GM18909 (cell line): Measurements from ENCODE around the gene SHC4.
"Not testable (repeated sequence)": the region's sequence is repeated elsewhere in the genome, so short reads cannot be mapped to it uniquely, and the experiment has no call there.

ENCODE experiments used
- ATAC-seq: cut with Tn5 transposase; IDR thresholded peaks from one replicate; pipeline ENCODE4 v1.9.1; 2021; ENCODE audit warnings: mild to moderate bottlenecking; ENCODE audit not compliant: unreplicated experiment, poor library complexity

The SHC4 gene

DNA sequence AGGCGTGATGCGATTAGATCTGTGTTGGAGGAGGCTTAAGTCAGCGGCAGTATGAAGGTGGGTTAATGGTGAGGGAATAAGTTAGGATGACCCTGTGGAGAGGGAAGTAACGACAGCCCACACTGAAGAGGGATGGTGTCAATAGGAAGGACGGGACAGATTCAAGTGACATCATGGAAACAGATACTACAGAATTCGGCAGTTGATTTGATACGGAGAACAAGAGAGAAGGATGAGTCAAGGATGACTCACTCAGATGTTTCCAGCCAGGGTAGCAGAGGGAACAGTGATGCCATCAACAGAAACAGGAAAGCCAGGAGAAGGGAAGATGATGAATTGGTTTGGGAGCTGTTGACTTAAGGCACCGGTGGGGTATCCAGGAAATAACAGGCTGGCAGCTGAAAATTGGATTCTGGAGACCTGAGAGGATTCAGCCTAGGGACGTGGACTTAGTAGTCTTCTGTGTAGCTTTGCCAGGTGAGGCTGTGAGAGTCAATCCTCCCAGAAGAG, 38.0 kb downstream of the SHC4 start:
- ATAC-seq: no peak

DNA sequence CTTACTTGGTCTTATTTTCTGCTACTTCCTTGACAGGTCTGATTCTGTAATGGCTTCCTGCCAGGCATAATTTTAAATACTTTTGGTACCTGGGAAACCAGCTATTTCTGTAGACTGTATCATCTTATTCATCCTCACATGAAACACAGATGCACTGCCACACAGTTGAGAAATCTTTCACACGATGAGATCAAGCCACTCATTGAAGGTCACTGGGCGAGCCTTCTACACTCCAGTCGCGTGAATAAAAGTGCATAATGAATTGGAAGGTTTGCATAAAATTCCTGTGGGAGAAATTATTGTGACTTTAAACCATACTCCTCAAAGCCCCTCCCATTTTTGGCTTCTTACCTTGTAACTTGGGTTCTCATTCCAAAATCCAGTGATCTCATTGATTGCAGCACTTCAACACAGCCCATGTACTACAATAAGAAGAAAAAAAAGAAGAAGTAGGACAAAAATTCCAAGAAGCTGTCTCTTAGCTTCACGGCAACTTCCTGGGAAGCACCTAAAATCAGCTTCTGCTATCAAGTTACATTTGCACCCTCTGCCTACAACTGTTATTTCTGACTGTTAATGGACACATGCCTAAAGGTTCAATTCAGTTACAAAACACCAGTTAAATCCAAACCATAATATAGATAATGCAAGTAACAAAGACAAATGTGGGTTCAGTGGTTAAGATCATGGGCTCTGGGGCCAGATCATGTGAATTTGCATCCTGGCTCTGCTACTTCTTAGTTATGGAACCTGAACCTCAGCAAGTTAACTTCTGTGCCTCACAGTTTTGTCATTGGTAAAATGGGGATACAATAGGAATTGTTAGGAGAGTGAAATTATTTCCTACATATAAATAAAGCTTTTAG, 39.0 kb downstream of the SHC4 start:
- ATAC-seq: no peak

DNA sequence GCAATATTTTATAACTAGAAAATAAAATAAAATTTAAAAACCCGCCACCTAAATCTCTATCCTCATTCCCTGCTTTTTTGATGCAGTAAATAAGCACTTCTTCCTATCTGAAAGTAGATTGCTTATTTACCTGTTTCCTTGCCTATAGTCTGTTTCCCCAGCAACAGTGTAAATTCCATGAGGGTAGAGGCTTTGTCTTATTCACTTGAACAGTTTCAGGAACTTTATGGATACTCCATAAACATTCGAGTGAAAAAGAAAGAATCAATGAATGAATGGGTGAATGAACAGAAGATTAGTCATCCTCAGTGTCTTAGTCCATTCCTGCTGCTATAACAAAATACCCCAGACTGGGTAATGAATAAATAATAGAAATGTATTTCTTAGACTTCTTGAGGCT, 41.7 kb downstream of the SHC4 start:
- ATAC-seq: no peak

DNA sequence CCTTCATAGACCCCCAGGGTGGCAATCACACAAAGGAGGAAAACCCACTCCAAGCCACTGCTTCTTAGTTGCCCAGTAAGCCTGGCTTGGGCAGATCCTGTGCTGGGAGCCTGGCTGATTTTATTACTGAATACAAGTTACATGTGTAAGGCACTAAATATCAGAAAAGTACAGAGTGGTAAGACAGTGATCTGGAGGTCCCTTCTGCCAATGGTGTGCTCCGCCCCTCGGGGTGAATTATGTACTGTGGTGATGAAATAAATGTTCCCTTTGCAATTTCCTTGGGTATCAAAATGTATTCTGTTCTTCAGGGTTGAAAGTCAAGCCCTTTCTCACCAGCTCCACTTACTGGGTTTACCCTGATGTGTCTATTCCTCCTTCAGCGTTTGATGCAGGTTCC, 47.0 kb downstream of the SHC4 start:
- ATAC-seq: no peak

DNA sequence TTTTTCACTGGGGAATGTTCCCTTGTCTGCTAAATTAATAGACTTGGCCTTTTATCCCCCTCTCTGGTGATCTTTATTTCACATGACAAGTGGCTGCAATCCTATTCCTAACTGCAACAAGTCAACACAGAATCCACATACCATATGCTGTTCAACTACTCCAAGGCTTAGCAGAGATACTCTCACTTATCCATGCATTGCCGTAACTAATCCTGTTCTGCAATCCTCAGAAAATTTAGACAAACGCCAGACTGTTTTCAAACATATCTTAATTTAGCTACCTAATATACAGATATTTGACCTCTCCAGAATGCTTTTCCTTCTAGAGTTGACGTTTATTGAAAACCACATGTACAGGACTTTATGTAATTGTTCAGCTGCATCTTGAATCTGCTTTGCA, 47.9 kb downstream of the SHC4 start:
- no peak for ATAC-seq

DNA sequence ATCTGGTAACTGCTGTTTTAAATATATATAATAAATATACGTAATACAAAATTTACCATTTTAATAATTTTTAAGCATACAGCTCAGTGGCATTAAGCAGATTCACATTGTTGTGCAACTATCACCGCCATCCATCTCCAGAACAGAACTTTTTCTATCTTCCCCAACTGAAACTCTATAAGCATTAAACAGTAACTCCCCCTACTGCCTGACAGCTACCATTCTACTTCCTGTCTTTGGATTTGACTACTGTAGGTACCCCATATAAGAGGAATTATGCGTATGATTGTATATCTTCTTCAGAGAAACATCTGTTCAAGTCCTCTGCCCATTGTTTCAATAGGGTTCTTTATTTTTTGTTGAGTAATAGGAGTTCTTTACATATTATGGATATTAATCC, 49.0 kb downstream of the SHC4 start:
- no peak for ATAC-seq

DNA sequence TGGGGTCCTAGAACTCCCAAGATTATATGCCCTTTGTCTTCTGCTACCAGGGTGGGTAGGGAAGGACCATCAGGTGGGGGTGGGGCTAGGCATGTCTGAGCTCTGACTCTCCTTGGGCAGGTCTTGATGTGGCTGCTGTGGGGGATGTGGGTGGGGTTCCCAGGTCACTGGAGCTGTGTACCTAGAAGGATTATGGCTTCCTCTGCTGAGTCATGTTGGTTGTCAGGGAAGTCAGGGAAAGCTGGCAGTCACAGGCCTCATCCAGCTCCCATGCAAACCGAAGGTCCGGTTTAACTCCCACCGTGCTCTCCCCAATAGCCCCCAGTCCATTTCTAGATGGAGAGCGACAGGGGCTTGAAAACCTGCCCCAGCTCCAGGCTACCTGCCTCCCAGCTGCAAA, 50.6 kb downstream of the SHC4 start:
- ATAC-seq: no peak

DNA sequence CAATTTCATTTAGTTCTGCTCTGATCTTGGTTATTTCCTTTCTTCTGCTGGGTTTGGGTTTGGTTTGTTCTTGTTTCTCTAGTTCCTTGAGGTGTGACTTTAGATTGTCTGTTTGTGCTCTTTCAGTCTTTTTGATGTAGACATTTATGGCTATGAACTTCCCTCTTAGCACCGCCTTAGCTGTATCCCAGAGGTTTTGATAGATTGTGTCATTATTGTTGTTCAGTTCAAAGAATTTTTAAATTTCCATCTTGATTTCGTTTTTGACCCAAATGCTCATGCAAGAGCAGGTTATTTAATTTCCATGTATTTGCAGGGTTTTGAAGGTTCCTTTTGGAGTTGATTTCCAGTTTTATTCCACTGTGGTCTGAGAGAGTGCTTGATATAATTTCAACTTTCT, 53.2 kb downstream of the SHC4 start:
- ATAC-seq: not testable (repeated sequence)

DNA sequence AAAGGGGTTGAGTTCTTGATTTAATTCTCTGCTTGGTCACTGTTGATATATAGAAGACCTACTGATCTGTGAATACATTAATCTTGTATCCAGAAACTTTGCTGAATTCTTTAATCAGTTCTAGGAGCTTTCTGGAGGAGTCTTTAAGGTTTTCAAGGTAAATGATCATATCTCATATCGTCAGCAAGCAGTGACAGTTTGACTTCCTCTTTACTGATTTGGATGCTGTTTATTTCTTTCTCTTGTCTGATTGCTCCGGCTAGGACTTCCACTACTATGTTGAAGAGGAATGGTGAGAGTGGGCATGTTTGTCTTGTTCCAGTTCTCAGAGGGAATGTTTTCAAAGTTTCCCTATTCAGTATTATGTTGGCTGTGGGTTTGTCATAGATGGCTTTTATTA, 54.4 kb downstream of the SHC4 start:
- ATAC-seq: not testable (repeated sequence)

DNA sequence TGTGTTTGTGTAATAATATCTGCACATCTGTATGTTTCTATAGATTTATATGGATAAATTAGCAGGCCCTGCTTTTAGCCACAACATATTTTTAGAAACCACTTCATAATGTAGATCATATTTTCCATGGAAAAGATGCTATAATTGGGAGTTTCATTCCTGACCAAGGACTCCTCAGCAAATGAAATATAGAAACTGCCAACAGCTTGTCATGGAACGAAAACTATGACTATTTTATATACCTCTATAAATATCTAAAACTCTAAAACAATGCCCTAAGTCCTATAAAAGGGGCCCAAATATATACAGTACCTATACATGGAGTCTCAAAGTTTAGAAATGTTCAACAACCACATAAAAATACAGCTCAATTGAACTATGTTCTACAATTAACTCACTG, 57.9 kb downstream of the SHC4 start:
- ATAC-seq: no peak

DNA sequence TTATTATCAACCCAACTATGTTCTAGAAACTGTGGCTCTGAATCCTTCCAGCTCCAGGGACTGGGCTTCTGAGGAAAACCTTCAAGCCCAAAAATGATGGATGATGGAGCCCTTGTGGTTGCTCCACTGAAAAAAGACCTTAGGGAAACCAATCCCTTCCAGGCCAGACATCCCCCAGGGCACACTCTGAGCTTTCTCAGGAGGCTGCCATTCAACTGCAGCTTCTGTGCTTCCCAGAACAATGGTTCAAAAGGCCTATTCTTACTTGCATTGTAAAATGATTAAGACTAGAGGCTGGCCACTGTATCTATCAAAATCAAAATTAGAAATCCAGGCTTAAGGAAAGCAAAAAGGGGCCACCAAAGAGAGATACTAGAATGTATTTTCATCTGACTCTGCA, 58.5 kb downstream of the SHC4 start:
- ATAC-seq: no peak

DNA sequence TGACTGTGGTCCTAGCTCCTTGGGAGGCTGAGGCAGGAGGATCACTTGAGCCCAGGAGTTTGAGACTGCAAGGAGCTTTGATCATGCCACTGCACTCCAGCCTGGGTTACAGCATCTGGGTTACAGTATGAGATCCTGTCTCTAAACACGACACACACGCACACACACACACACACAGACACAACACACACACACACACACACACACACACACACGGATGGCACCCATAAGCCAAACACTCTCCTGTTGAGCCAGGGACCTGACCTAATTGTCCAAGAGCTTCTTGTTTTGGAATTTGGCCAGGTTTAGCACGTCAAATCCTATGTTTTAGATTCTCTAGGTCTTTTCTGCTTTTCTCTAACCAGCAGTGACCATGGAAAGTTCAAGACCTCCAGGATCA, 59.0 kb downstream of the SHC4 start:
- no peak for ATAC-seq

DNA sequence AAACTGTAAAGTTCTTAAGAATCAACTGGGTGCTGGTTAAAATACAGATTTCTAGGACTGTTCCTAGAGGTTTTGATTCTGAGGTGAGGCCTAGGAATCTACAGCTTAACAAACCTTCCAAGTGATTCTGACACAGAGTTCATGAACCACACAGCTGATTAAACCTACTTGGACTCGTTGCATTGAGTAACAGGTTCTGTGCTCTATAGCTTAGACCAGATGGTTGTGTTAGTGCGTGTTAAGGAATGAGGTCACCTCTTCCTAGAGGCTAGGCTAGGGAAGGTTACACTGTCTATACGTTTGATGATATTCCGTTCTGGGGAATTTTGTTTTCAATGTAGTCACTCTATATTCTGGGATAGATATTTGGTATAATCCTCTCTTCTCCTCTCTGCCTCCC, 63.9 kb downstream of the SHC4 start:
- no peak for ATAC-seq

DNA sequence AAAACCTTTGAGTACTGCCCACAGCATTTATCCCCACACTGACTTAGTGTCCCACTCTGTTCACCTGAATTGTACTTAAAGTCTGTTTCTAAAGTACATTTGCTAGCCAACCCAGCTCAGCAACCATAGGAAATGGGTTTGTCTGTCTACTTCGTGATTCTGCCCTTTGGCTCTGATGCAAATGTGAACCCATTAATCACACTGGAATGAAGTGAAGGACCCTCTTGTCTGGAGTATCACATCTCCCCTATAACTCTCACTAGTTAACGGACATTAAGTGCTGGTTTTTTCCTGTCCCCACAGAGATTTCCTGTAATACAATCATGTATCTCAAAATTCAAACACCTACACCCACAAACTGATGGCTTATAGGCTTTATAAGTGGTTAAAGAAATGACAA, 65.3 kb downstream of the SHC4 start:
- ATAC-seq: no peak

DNA sequence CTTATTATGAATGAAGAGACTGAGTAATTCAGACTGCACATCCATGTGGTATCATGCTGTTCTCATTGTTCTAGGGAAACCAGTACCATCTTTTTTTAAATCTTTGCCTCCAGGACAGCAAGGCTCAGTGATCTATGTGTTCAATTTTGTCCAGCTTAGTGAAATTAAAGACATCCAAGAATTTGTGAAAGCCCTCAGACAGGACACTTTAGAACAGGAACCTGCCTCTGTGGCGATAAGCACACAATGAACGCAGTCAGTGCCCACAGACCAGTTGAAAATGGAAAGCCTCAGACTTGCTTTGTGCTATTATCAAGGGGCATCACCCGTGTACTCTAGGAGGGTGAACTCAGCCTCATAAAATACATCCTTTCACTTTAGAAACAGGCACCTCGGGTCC, 65.7 kb downstream of the SHC4 start:
- no peak for ATAC-seq

DNA sequence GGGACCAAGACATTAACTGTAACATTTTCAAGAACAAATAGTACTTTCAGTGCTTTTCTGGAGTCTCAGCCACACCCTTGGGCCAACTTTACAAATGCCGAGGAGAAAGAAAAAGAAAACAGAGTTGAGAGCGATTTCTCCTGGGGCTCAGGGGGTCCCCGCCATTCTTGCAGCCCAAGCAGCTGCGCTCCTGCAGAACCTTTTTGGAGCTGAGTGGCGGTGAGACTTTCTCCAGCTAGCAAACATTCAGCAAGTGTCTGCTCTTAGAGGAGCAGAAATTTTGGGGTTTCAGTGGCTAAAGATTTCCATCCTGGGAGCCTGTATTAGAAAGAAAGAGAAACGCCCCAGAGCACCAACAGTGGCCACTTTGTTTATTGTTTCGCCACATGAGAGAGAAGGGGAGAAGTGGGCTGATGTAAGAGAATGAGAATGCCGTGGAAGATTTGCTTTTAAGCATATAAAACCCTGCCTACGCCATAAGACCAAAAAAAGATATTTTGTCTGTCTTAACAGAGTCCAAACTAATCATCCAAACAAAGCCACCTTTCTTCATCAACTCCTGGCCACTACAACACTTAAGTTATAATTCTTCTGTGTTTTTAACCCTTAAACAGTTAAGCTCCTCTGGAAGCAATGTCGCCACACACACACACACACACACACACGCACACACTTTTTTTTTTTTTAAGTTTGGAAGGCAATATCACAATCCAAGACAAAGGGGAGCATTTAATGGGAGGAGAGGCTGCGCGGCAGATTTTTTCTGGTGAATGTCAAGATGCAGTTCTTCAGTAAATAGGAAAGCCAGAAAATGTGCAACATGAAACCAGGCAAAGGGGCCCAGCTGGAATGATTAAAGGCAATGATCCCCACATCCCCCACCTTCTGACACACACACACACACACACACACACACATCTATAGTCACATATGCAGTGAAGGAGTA, 66.6 kb downstream of the SHC4 start:
- no peak for ATAC-seq

DNA sequence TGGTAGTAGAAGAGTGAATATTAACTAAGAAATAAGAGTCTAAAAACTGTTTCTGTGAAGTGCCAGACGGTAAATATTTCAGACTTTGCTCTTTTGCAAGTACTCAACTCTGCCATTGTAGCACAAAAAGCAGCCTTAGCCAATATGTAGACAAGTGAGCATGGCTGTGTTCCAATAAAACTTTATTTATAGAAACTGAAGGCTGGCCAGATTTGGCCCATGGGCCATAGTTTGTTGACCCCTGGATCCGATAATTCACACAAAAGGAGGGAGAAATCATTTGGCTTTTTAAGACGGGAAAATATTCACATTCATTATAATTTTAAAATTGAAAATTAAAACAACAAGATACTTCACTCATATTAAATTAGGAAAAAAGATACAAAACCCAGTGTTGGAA, 70.4 kb downstream of the SHC4 start:
- no peak for ATAC-seq

DNA sequence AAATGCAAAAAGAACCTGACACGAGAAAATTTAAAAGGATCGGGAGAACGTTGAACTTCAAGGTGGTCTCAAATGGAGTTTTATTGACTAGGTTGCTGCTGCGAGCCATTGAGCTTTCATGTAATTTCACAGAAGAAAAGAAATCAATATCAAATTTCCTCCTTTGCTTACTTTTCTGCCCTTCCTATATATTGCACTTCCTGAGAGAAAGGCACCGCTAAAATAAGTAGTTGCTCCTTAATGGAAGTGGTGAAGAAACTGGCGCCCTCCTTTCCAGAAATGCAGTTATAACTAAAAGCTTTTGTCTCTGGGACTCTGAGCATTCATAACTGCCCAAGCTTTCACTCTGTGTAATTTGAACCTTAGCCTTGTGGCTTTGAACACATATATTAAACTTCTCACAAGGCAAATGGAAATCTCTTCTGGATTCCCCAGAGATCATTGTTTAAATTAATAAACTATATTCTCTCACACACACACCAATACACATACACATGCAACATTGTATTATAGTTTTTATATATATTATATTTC, 72.4 kb downstream of the SHC4 start:
- ATAC-seq: no peak

DNA sequence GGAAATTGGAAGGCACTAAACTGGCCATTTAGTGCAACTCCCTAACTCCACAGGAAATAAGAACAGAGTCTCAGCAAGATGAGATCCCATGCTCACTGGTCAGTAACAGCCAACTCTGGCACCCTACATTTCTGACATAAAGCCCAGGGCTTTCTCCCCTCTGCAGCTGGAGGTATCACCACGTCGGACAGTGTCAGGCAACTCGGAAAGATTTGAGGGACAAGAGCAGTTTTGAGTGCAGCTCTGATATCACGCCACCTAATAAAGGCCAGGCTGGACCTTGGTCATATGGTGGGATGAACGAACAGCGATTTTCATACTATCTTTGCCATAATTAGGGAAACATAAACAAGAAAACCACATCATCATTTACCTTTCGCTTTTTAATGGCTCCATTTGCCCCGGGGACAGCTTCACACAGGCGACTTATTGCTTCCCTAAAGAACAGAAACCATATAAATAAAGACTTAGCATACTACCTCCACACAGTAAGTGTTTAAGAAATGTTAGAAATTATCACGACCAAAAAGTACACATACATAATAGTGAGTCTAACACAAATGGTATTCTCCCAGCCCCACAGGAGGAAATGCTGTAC, 73.2 kb downstream of the SHC4 start:
- no peak for ATAC-seq

DNA sequence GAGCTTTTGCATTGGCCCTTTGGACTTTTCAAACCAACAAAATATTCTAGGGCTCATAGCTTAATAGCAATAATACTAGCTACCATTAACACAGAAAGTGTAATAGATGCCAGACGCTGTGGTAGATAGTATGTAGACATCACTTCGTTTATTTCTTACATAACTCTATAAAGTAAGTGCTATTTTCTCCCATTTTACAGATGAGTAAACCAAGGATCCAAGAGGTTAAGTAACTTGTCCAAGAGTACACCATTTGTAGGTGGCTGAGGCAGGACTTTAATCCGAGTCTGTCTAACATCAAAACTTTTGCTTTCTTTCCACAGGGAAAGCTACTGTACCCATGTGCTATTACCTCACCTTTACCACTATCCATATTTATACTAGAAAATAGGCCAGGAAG, 73.8 kb downstream of the SHC4 start:
- no peak for ATAC-seq

DNA sequence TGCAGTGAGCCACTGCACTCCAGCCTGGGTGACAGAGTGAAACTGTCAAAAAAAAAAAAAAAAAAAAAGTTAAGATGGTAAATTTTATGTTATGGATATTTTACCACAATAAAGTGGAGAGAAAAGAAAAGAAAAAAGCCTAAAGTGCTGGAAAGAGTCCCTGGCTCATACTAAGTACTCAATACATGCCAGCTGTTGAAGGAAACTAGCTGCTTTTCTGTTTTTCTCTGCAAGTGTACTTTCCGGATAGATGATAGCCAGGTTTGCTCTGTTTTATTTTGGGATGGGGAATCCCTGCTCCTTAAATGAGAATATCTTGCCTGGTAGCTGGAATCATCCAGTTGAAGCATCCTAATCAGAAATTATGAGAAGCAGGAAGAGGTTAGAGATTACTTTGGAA, 74.9 kb downstream of the SHC4 start:
- no peak for ATAC-seq
